Mammary epithelial cell (primary cell): Measurements from ENCODE around the gene TRIM32.

Experiments
- CTCF ChIP-seq, 2 donors: IDR thresholded peaks in 1 of 2; conservative IDR thresholded peaks in 1 of 2; 2 replicates each; pipeline ENCODE4 v1.5.1; 2011 to 2012; ENCODE audit warnings: inconsistent platforms in 2 of 2, low read length in 2 of 2, mild to moderate bottlenecking in 2 of 2, control low read depth in 1 of 2, low read depth in 1 of 2; ENCODE audit not compliant: insufficient read depth in 1 of 2; ENCODE audit errors: extremely low read depth in 1 of 2
- EZH2 ChIP-seq: IDR thresholded peaks from 2 replicates; pipeline ENCODE4 v1.6.1; 2012; ENCODE audit warnings: low read length, inconsistent platforms, borderline replicate concordance

- no peak for TF ChIP-seq CTCF (conservative IDR thresholded peaks at IDR 0.05 in 1 of 2, IDR thresholded peaks at IDR 0.05 in 1 of 2; ENCODE audit: extremely low read depth in 1 of 2, insufficient read depth in 1 of 2, low read depth in 1 of 2, low read length in 2 of 2)
- TF ChIP-seq EZH2 = no peak
Observed at GRCh38 chr9:116687074-116687753, at the start of gene TRIM32.
